HG03025 (cell line): ENCODE measurements around the gene HSD17B3.
"Not testable (repeated sequence)": the region's sequence is repeated elsewhere in the genome, so short reads cannot be mapped to it uniquely, and the experiment has no call there.

ENCODE experiments used
- ATAC-seq: cut with Tn5 transposase; IDR thresholded peaks from one replicate; pipeline ENCODE4 v1.9.1; 2021; ENCODE audit warnings: mild to moderate bottlenecking, moderate library complexity; ENCODE audit not compliant: unreplicated experiment, low FRiP score

HSD17B3 gene

DNA sequence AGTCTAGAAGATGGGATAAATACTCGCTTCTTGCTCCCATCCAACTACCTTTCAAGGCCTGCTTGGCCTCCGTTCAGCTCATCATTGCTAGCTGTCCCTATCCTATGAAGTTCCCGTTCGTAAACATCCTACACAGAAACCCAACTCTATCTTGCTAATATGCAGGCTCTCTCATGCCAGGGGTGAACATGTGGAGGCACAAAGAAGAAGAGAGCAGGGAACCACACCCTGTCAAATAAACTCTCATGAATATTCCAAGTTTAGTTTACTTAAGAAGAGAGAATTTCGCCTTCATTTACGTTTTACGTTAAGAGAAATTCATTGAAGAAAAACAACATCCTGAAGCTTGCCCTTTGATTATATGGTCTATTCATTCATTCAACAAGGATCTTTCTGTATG, 7.9 kb upstream of the HSD17B3 start:
- ATAC-seq: no peak

- ATAC-seq: not testable (repeated sequence)
Observed at GRCh38 chr9:96306958-96307357, 5.0 kb upstream of the HSD17B3 start.

- no peak for ATAC-seq
Observed at GRCh38 chr9:96305171-96305570, 3.2 kb upstream of the HSD17B3 start.

DNA sequence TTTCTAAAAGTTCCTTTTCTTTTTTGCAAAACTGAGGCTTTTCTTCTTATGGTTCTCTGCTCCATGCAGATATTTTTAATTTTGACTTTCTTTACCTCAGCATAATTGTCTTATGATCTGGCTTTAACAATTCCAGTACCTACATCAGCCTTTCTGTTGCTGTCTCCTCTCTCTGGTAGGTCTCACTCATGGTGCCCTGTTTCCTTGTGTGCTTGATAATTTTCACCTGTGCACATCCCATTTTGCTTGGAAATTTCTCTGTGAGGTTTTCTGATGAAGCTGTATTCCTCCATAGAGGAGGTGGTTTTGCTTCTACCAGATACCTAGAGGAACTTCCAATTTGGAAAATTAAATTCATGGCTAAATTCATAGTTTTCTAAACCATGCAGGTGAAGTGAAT, 2.3 kb upstream of the HSD17B3 start:
- no peak for ATAC-seq

GRCh38 chr9:96299823-96300222, 2.2 kb downstream of the HSD17B3 start:
- no peak for ATAC-seq

- ATAC-seq: no peak
Observed at GRCh38 chr9:96294159-96294545, 7.8 kb downstream of the HSD17B3 start.

DNA sequence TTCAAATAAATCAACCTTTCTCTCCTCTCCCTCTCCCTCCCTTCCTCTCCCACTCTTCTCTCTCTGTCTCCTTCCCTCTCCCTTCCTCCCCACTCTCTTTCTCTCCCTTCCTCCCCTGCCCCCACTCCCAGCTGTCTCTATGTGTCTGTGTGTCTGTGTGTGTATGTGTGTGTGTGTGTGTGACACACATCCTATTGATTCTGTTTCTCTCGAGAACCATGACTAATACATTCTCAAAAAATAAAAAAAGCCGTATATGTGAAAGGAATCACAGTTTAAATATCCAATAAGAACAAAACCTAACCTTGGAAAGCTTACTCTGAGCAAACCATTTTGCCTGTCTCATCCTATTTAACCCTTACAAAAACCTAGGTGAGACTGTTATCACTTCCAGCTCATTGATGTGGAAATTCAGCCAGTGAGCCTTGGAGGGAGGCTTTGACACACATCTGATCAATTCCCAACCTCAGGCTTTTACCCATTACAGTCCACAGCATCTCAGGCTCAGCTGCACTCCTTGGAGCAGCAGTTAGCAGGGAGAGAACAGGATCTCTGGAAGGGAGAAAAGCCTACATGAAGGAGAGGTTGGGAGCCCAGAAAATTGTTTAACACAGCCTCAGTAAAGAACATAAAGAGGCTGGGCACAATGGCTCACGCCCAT, 8.3 kb downstream of the HSD17B3 start:
- no peak for ATAC-seq

GRCh38 chr9:96289392-96289791, 12.6 kb downstream of the HSD17B3 start:
- ATAC-seq: no peak

DNA sequence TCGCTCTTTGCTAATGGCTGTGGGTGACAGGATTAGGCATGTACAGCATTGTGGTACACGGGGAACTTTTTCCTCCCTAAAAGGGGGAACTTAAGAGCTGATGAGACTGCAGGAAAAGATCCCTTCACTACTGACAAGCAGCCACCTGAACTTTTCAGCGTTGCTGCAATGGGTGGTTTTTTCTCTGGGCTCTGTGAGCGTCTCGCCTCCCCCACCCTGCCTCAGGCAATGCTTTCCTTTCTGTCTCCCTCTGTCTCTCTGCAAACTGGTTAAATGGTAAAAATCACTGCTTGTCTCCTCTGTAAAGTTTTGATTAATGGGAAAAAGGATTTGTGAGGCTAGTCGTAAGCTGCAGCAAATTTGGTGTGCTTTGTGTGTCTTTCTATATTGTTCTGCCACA, 20.3 kb downstream of the HSD17B3 start:
- no peak for ATAC-seq

DNA sequence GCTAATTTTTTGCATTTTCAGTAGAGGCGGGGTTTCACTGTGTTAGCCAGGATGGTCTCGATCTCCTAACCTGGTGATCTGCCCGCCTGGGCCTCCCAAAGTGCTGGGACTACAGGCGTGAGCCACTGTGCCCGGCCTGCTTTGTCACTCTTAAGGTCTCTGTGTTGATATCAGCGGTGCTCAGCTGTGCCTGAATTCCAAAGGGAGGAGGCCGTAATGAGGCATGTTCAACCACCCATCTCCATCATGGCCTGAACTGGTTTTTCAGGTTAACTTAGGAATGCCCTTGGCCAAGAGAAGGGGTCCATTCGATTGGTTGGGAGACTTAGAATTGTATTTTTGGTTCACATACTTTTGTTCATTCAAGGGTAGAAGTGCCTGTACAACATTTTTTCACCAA, 22.0 kb downstream of the HSD17B3 start:
- ATAC-seq: no peak

- ATAC-seq: no peak
Observed at GRCh38 chr9:96274939-96275338, 27.0 kb downstream of the HSD17B3 start.

- ATAC-seq: no peak
Observed at GRCh38 chr9:96270236-96270744, 31.7 kb downstream of the HSD17B3 start.

DNA sequence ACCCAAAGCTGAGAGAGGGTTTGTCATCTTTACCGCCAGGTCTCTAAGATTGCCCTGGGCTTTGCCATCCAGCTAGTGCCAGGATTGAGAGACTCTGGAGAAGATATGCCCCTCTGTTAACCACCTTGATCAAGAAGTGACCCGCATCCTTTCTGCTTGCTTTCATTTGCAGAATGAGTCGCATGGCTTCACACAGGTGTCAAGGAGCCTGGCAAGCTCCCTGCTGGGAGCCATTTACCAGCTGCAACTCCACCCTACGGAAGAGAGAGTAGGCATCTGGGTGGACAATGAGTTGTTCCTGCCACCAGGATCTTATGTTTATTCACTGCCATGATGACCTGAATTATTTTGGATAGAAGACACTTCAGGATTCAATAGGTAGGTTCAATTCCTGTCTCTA, 43.0 kb downstream of the HSD17B3 start:
- ATAC-seq: no peak

GRCh38 chr9:96256800-96257199, 45.2 kb downstream of the HSD17B3 start:
- ATAC-seq: no peak

GRCh38 chr9:96255698-96256097, 46.3 kb downstream of the HSD17B3 start:
- no peak for ATAC-seq

DNA sequence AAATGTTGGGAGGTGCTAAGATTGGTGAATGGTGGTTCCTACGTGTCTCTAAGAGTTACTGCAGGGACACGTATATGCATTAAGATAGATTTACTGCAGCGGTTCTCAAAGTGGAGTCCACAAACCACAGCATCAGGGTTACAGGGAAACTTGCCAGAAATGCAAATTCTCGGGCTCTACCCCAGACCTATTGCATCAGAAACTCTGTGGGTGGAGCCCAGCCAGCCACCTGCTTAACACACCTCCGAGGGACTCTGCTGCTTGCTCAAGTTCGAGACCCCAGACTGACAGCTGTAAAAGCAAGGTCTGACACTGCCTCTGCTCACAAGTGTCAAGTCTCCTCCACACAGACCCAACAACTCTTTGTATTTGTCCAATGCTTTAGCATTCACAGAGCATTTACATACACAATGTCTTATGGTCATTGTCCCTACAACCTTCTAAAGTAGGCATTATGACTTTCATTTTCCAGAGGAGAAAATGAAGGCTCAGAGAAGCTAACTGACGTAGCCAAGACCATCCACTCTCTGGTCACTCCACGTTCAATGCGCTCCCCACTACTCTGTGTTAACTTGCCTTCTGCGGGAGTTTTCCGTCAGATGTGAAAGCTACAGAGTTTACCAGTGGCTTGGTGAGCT, 48.8 kb downstream of the HSD17B3 start:
- no peak for ATAC-seq

- ATAC-seq: no peak
Observed at GRCh38 chr9:96251451-96251850, 50.5 kb downstream of the HSD17B3 start.

DNA sequence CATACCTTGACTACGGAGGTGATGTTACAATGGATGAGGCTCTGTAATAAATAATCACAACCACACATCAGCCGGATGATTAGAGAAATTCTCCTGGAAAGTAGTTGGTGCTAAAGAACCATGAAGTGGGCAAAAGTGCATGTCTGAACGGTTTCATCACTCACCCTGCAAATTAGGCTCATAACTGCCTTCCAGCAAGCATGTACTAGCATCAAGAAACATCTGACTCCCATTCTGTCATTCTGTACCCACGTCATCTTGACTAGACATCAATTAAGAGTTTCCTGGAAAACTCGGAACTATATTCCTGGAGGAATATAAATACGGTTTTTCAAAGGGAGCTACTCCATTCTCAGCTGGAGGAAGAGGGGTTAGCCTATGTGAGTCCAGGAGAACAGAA, 52.2 kb downstream of the HSD17B3 start:
- no peak for ATAC-seq

- no peak for ATAC-seq
Observed at GRCh38 chr9:96246267-96246671, 55.7 kb downstream of the HSD17B3 start.

DNA sequence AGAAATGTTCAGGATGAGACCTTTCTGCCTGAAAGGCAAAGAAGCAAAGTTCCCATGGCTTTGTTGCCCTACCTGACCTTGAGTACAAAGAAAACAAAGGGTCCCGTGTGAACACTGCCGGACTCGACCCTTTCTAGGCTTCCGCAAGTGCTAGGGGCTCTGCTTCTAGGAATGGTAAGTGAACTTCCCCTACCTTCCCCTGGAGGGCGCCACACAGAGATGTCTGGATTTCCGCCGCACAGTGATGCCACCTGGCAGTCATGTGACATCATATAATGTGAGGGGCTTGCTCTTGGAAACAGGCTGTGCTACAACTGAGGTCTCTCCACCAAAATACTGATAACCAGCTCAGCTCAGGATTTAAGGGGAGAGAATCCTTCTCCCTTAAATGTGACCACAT, 56.6 kb downstream of the HSD17B3 start:
- no peak for ATAC-seq

GRCh38 chr9:96243778-96244177, 58.2 kb downstream of the HSD17B3 start:
- no peak for ATAC-seq

GRCh38 chr9:96242811-96243210, 59.2 kb downstream of the HSD17B3 start:
- no peak for ATAC-seq
